Ectodermal cell (in vitro differentiated cells): ENCODE measurements around the gene APLNR.

ENCODE experiments used
- H3K27ac ChIP-seq: 2 replicates; pipeline ENCODE4 v1.7.0; 2013; ENCODE audit warnings: mild to moderate bottlenecking, low read depth, low read length; ENCODE audit not compliant: insufficient read depth, poor library complexity, severe bottlenecking
- H3K27me3 ChIP-seq: 2 replicates; pipeline ENCODE4 v1.7.0; 2013; ENCODE audit warnings: mild to moderate bottlenecking, low read length; ENCODE audit not compliant: insufficient read depth, control insufficient read depth, poor library complexity, severe bottlenecking
- H3K36me3 ChIP-seq: one replicate; pipeline ENCODE4 v1.7.0; 2013; ENCODE audit warnings: low read length; ENCODE audit not compliant: control insufficient read depth, insufficient read depth
- H3K4me1 ChIP-seq: one replicate; pipeline ENCODE4 v1.7.0; 2013; ENCODE audit warnings: low read length; ENCODE audit not compliant: control insufficient read depth, insufficient read depth
- H3K4me3 ChIP-seq: 2 replicates; pipeline ENCODE4 v1.7.0; 2013; ENCODE audit warnings: low read depth, low read length, control low read depth; ENCODE audit not compliant: insufficient read depth
- H3K9me3 ChIP-seq: 2 replicates; pipeline ENCODE4 v1.7.0; 2013; ENCODE audit warnings: mild to moderate bottlenecking, low read length, moderate library complexity; ENCODE audit not compliant: control insufficient read depth
- WGBS, 2 experiments: methylation state at CpG; one replicate each; pipeline ENCODE4 v1.1.7; 2013; ENCODE audit warnings: missing lambda C conversion rate in 2 of 2; 5-methylcytosine and 5-hydroxymethylcytosine counted together

APLNR gene

GRCh38 chr11:57203359-57203758 is 33.7 kb downstream of the APLNR start:
- peaks cover 8% of the 10 kb centered on the region for H3K4me1 ChIP-seq
- H3K9me3 ChIP-seq: no peaks in the 10 kb centered on the region
- no peak overlapping the region for H3K4me3 ChIP-seq
- no peaks in the 10 kb centered on the region for H3K36me3 ChIP-seq
- no peaks in the 10 kb centered on the region for H3K27me3 ChIP-seq
- no peak overlapping the region for H3K27ac ChIP-seq
- 48 to 58% methylated on average over 3 of the region's 3 CpGs for WGBS, 2 experiments

GRCh38 chr11:57202281-57202680 is 34.8 kb downstream of the APLNR start:
- Histone ChIP-seq H3K4me3 (no peak overlapping the region), H3K27me3 (no peaks in the 10 kb centered on the region), H3K36me3 (no peaks in the 10 kb centered on the region), H3K4me1 (peaks cover 8% of the 10 kb centered on the region), H3K9me3 (no peaks in the 10 kb centered on the region), H3K27ac (no peak overlapping the region)
- WGBS, 2 experiments: 94 to 95% methylated on average over 10 of the region's 10 CpGs

- Histone ChIP-seq H3K4me3 (no peak overlapping the region), H3K9me3 (no peaks in the 10 kb centered on the region), H3K36me3 (no peaks in the 10 kb centered on the region), H3K27me3 (no peaks in the 10 kb centered on the region), H3K27ac (no peak overlapping the region), H3K4me1 (peaks cover 8% of the 10 kb centered on the region)
- 92 to 93% methylated on average over 7 of the region's 7 CpGs for WGBS, 2 experiments
Observed at GRCh38 chr11:57200917-57201316, 36.1 kb downstream of the APLNR start.

GRCh38 chr11:57199330-57199729 is 37.7 kb downstream of the APLNR start:
- Histone ChIP-seq H3K4me3 (no peak overlapping the region), H3K9me3 (no peaks in the 10 kb centered on the region), H3K36me3 (no peaks in the 10 kb centered on the region), H3K4me1 (peaks cover 5% of the 10 kb centered on the region), H3K27me3 (no peaks in the 10 kb centered on the region), H3K27ac (no peak overlapping the region)
- 92% methylated on average over 11 of the region's 11 CpGs for WGBS, 2 experiments

GRCh38 chr11:57197762-57198161 is 39.3 kb downstream of the APLNR start:
- Histone ChIP-seq H3K4me1 (peaks cover 5% of the 10 kb centered on the region), H3K4me3 (no peak overlapping the region), H3K27me3 (no peaks in the 10 kb centered on the region), H3K9me3 (no peaks in the 10 kb centered on the region), H3K36me3 (no peaks in the 10 kb centered on the region), H3K27ac (no peak overlapping the region)
- WGBS, 2 experiments: 93 to 95% methylated on average over 2 of the region's 2 CpGs

GRCh38 chr11:57196596-57196995 is 40.5 kb downstream of the APLNR start:
- Histone ChIP-seq H3K36me3 (no peaks in the 10 kb centered on the region), H3K4me3 (no peak overlapping the region), H3K9me3 (no peaks in the 10 kb centered on the region), H3K4me1 (peaks cover 3% of the 10 kb centered on the region), H3K27me3 (no peaks in the 10 kb centered on the region), H3K27ac (no peak overlapping the region)
- WGBS, 2 experiments: 96 to 97% methylated on average over 5 to 6 of the region's 6 CpGs

GRCh38 chr11:57192316-57192715 is 44.7 kb downstream of the APLNR start:
- Histone ChIP-seq H3K4me3 (no peak overlapping the region), H3K27me3 (no peaks in the 10 kb centered on the region), H3K27ac (no peak overlapping the region), H3K9me3 (no peaks in the 10 kb centered on the region), H3K4me1 (no peaks in the 10 kb centered on the region), H3K36me3 (no peaks in the 10 kb centered on the region)
- 88 to 100% methylated on average over 1 of the region's 1 CpG for WGBS, 2 experiments

GRCh38 chr11:57191311-57192219 is 45.5 kb downstream of the APLNR start:
- Histone ChIP-seq H3K36me3 (no peaks in the 10 kb centered on the region), H3K4me1 (no peaks in the 10 kb centered on the region), H3K27me3 (no peaks in the 10 kb centered on the region), H3K27ac (no peak overlapping the region), H3K4me3 (no peak overlapping the region), H3K9me3 (no peaks in the 10 kb centered on the region)
- 66 to 79% methylated on average over 9 of the region's 9 CpGs for WGBS, 2 experiments

GRCh38 chr11:57190548-57190947 is 46.5 kb downstream of the APLNR start:
- Histone ChIP-seq H3K4me1 (no peaks in the 10 kb centered on the region), H3K27ac (no peak overlapping the region), H3K9me3 (no peaks in the 10 kb centered on the region), H3K27me3 (no peaks in the 10 kb centered on the region), H3K4me3 (no peak overlapping the region), H3K36me3 (no peaks in the 10 kb centered on the region)
- WGBS, 2 experiments: 96 to 98% methylated on average over 4 of the region's 4 CpGs
